H9 (cell line): ENCODE results near the gene RAI1. TPM values are rescaled to one million over a fixed set of nuclear protein-coding genes. Genes with fewer than 3 reads are reported as not detected.

Source experiments
- DNase-seq: peaks from one replicate; pipeline ENCODE4 v3.0.0-alpha.2; 2017
- H2AFZ ChIP-seq: one replicate; pipeline ENCODE4 v1.6.1; 2013; ENCODE audit warnings: mild to moderate bottlenecking, low read length, control low read depth, moderate library complexity
- H2AK5ac ChIP-seq: 2 replicates; pipeline ENCODE4 v1.6.1; 2013; ENCODE audit warnings: low read length, control low read depth, mixed read lengths; ENCODE audit not compliant: insufficient read length
- H2BK120ac ChIP-seq: one replicate; pipeline ENCODE4 v1.6.1; 2013; ENCODE audit warnings: low read depth, mild to moderate bottlenecking, low read length, control low read depth, inconsistent platforms; ENCODE audit not compliant: poor library complexity, severe bottlenecking
- H2BK12ac ChIP-seq: 2 replicates; pipeline ENCODE4 v1.6.1; 2013; ENCODE audit warnings: low read length, control low read depth, mixed read lengths, low read depth; ENCODE audit not compliant: insufficient read length
- H2BK15ac ChIP-seq: 2 replicates; pipeline ENCODE4 v1.6.1; 2013; ENCODE audit warnings: low read depth, low read length, control low read depth
- H2BK20ac ChIP-seq: one replicate; pipeline ENCODE4 v1.6.1; 2013; ENCODE audit warnings: low read depth, mild to moderate bottlenecking, low read length, control low read depth, inconsistent platforms; ENCODE audit not compliant: poor library complexity, severe bottlenecking
- H2BK5ac ChIP-seq: 2 replicates; pipeline ENCODE4 v1.6.1; 2013; ENCODE audit warnings: low read length, control low read depth, mixed read lengths; ENCODE audit not compliant: insufficient read length
- H3K14ac ChIP-seq: 2 replicates; pipeline ENCODE4 v1.6.1; 2013; ENCODE audit warnings: low read length, control low read depth; ENCODE audit not compliant: insufficient read depth
- H3K18ac ChIP-seq: 2 replicates; pipeline ENCODE4 v1.6.1; 2013; ENCODE audit warnings: low read depth, mild to moderate bottlenecking, mixed read lengths, low read length, control low read depth; ENCODE audit not compliant: insufficient read length
- H3K23ac ChIP-seq: 2 replicates; pipeline ENCODE4 v1.6.1; 2013; ENCODE audit warnings: low read length, control low read depth, mixed read lengths, low read depth; ENCODE audit not compliant: insufficient read length
- H3K23me2 ChIP-seq: 2 replicates; pipeline ENCODE4 v1.6.1; 2013; ENCODE audit warnings: low read depth, mild to moderate bottlenecking, mixed read lengths, low read length, control low read depth; ENCODE audit not compliant: insufficient read length, poor library complexity, severe bottlenecking
- H3K27ac ChIP-seq: 2 replicates; pipeline ENCODE4 v1.5.1; 2013; ENCODE audit warnings: low read length, control low read depth, mixed read lengths, low read depth; ENCODE audit not compliant: insufficient read length
- H3K27me3 ChIP-seq: 2 replicates; pipeline ENCODE4 v1.6.1; 2013; ENCODE audit warnings: low read length, control low read depth, inconsistent platforms; ENCODE audit not compliant: insufficient read depth
- H3K4ac ChIP-seq: 2 replicates; pipeline ENCODE4 v1.6.1; 2013; ENCODE audit warnings: low read depth, mild to moderate bottlenecking, control low read depth, inconsistent platforms, low read length, moderate library complexity
- H3K4me1 ChIP-seq: 2 replicates; pipeline ENCODE4 v1.6.1; 2013; ENCODE audit warnings: low read length, control low read depth, inconsistent platforms; ENCODE audit not compliant: insufficient read depth
- H3K4me2 ChIP-seq: 2 replicates; pipeline ENCODE4 v1.6.1; 2013; ENCODE audit warnings: low read length, control low read depth, mixed read lengths; ENCODE audit not compliant: insufficient read length, insufficient read depth
- H3K56ac ChIP-seq: 2 replicates; pipeline ENCODE4 v1.6.1; 2013; ENCODE audit warnings: low read depth, mild to moderate bottlenecking, mixed read lengths, low read length, control low read depth; ENCODE audit not compliant: insufficient read length
- H3K79me1 ChIP-seq: 2 replicates; pipeline ENCODE4 v1.6.1; 2013; ENCODE audit warnings: low read depth, mild to moderate bottlenecking, moderate library complexity, low read length, control low read depth, inconsistent platforms; ENCODE audit not compliant: insufficient read depth, poor library complexity, severe bottlenecking
- H3K79me2 ChIP-seq: 2 replicates; pipeline ENCODE4 v1.6.1; 2013; ENCODE audit warnings: low read length, control low read depth, inconsistent platforms; ENCODE audit not compliant: insufficient read depth
- H3K9ac ChIP-seq: 2 replicates; pipeline ENCODE4 v1.6.1; 2013; ENCODE audit warnings: low read length, control low read depth, mixed read lengths; ENCODE audit not compliant: insufficient read length; ENCODE audit errors: extremely low read depth
- H3K9me3 ChIP-seq: one replicate; pipeline ENCODE4 v1.6.1; 2013; ENCODE audit warnings: low read depth, low read length, inconsistent platforms; ENCODE audit not compliant: control insufficient read depth
- H3T11ph ChIP-seq: one replicate; pipeline ENCODE4 v1.6.1; 2013; ENCODE audit warnings: mild to moderate bottlenecking, low read length, control low read depth, inconsistent platforms
- H4K20me1 ChIP-seq: one replicate; pipeline ENCODE4 v1.6.1; 2013; ENCODE audit not compliant: control insufficient read depth, insufficient read length, insufficient read depth
- H4K5ac ChIP-seq: 2 replicates; pipeline ENCODE4 v1.6.1; 2013; ENCODE audit warnings: low read depth, mild to moderate bottlenecking, mixed read lengths, low read length, control low read depth; ENCODE audit not compliant: insufficient read length
- H4K8ac ChIP-seq: replicated peaks from 2 replicates; pipeline ENCODE4 v1.6.1; 2013; ENCODE audit warnings: low read length, control low read depth, mixed read lengths, low read depth; ENCODE audit not compliant: insufficient read length
- H4K91ac ChIP-seq: 2 replicates; pipeline ENCODE4 v1.6.1; 2013; ENCODE audit warnings: low read depth, mild to moderate bottlenecking, moderate library complexity, mixed read lengths, low read length, control low read depth; ENCODE audit not compliant: insufficient read length
- H3K27ac Mint-ChIP-seq, 3 experiments: 2 replicates in 2 of 3; 3 replicates in 1 of 3; pipeline ENCODE4 v1.8.0; 2020 to 2021; ENCODE audit warnings: mixed read lengths in 3 of 3, mild to moderate bottlenecking in 1 of 3, moderate library complexity in 1 of 3
- H3K27me3 Mint-ChIP-seq: 2 replicates; pipeline ENCODE4 v1.8.0; 2021; ENCODE audit warnings: low read depth, mild to moderate bottlenecking, moderate library complexity, mixed read lengths
- H3K36me3 Mint-ChIP-seq, 3 experiments: 2 replicates in 2 of 3; 3 replicates in 1 of 3; pipeline ENCODE4 v1.8.0; 2020 to 2021; ENCODE audit warnings: low read depth in 3 of 3, mixed read lengths in 3 of 3; ENCODE audit not compliant: insufficient read depth in 1 of 3
- H3K4me1 Mint-ChIP-seq, 2 experiments: 2 replicates each; pipeline ENCODE4 v1.8.0; 2020; ENCODE audit warnings: mixed read lengths in 2 of 2
- H3K4me3 Mint-ChIP-seq, 2 experiments: 2 replicates in 1 of 2; 3 replicates in 1 of 2; pipeline ENCODE4 v1.8.0; 2020 to 2021; ENCODE audit warnings: mild to moderate bottlenecking in 2 of 2, mixed read lengths in 2 of 2, moderate library complexity in 1 of 2
- H3K9me3 Mint-ChIP-seq, 2 experiments: 2 replicates in 1 of 2; 3 replicates in 1 of 2; pipeline ENCODE4 v1.8.0; 2020; ENCODE audit warnings: mild to moderate bottlenecking in 2 of 2, mixed read lengths in 2 of 2, moderate library complexity in 1 of 2
- WGBS: extraction: QIAGEN DNeasy Blood & Tissue Kit; methylation state at CpG from one replicate; pipeline ENCODE4 v1.1.7; 2013; ENCODE audit warnings: missing lambda C conversion rate, low lambda C conversion rate, mixed read lengths; ENCODE audit not compliant: insufficient read length; ENCODE audit errors: extremely low coverage; 5-methylcytosine and 5-hydroxymethylcytosine counted together
- total RNA-seq: library from RNA; stranded (reverse); gene quantifications from 2 replicates; pipeline ENCODE4 v1.2.1, GENCODE V29; 2021
- TF ChIP-seq, protein P1 (sequence below): fragments of 200-600 bp; sonication (generic); conservative IDR thresholded peaks from 3 replicates; pipeline ENCODE4 v1.8.0; 2021; ENCODE audit warnings: antibody characterized with exemption, mild to moderate bottlenecking

Gene RAI1
- total RNA-seq, 1 experiment from 2014 or later = 1.5 TPM

DNA sequence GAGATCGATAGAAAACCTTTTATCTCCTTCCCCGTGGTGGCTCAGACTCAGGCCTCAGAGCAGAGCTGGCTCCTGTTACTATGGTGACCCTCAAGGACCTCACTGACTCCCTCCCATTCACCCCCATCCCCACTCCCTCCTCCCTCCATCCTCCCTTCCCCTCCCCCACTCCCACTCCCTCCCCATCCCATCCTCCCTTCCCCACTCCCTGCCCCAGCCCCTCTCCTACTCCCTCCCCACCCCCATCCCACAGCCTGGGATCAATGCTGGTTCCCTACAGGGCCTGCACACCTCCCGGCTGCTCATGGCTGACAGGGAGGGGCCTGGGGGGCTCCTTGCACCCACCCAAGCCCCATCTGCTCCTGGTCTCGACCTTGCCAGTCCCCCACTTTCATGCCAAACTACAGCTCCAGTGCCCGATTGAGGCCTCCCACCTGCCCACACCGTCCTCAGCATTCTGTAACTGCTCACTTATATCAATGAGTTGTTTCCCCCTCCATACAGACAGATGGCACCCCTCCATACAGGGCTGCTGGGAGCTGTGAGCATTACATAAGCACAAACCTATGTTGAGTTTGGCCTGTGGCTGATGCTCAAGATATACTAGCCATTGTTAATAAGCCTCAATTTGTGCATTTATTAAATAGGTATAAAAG, 11.6 kb upstream of the RAI1 start:
- H4K5ac ChIP-seq = no peak overlapping the region
- whole genome bisulfite sequencing = no CpG with 5 or more reads among the region's 6 CpGs
- Mint-ChIP-seq H3K36me3 (no peaks in the 10 kb centered on the region), H3K27ac (no peak overlapping the region), H3K27me3 (peaks cover 74% of the 10 kb centered on the region), H3K4me3 (no peak overlapping the region), H3K4me1 (peaks cover 7 to 27% of the 10 kb centered on the region in 2 experiments), H3K9me3 (no peaks in the 10 kb centered on the region; a peak in 1 of 5 replicates)
- H3K4me1 ChIP-seq = no peaks in the 10 kb centered on the region
- no peak for DNase-seq
- no peaks in the 10 kb centered on the region for H3K79me1 ChIP-seq
- H3K56ac ChIP-seq = no peak overlapping the region
- H2BK5ac ChIP-seq = no peak overlapping the region
- no peak overlapping the region for H3K23ac ChIP-seq
- H3K23me2 ChIP-seq = no peaks in the 10 kb centered on the region
- no peaks in the 10 kb centered on the region for H4K20me1 ChIP-seq
- no peaks in the 10 kb centered on the region for H3K79me2 ChIP-seq
- H3K9ac ChIP-seq = no peak overlapping the region
- H2AFZ ChIP-seq = no peak overlapping the region
- TF ChIP-seq, protein P1, sequence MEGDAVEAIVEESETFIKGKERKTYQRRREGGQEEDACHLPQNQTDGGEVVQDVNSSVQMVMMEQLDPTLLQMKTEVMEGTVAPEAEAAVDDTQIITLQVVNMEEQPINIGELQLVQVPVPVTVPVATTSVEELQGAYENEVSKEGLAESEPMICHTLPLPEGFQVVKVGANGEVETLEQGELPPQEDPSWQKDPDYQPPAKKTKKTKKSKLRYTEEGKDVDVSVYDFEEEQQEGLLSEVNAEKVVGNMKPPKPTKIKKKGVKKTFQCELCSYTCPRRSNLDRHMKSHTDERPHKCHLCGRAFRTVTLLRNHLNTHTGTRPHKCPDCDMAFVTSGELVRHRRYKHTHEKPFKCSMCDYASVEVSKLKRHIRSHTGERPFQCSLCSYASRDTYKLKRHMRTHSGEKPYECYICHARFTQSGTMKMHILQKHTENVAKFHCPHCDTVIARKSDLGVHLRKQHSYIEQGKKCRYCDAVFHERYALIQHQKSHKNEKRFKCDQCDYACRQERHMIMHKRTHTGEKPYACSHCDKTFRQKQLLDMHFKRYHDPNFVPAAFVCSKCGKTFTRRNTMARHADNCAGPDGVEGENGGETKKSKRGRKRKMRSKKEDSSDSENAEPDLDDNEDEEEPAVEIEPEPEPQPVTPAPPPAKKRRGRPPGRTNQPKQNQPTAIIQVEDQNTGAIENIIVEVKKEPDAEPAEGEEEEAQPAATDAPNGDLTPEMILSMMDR = no peak
- no peak overlapping the region for H2BK120ac ChIP-seq
- H3K4ac ChIP-seq = no peak overlapping the region
- H3T11ph ChIP-seq = no peak overlapping the region
- H4K91ac ChIP-seq = no peak overlapping the region
- no peak overlapping the region for H2BK20ac ChIP-seq
- no peak overlapping the region for H2BK15ac ChIP-seq
- no peak overlapping the region for H3K18ac ChIP-seq
- H2BK12ac ChIP-seq = no peak overlapping the region
- no peak overlapping the region for H3K4me2 ChIP-seq
- H3K27ac ChIP-seq = no peak overlapping the region
- no peak overlapping the region for H4K8ac ChIP-seq
- no peaks in the 10 kb centered on the region for H3K9me3 ChIP-seq
- peaks cover under 1% of the 10 kb centered on the region; the same call in 1 of the 2 replicates for H3K27me3 ChIP-seq
- no peak overlapping the region for H3K14ac ChIP-seq
- H2AK5ac ChIP-seq = no peak overlapping the region
